MM.1S (cell line): ENCODE results near the gene ZCCHC7.

Experiments used
- CTCF ChIP-seq: fragments of 300-600 bp; sonication (generic); IDR thresholded peaks from 2 replicates; pipeline ENCODE4 v1.5.1; 2016; ENCODE audit warnings: antibody characterized with exemption, low read length, mixed read lengths
- EZH2phosphoT487 ChIP-seq: fragments of 300-600 bp; sonication (generic); IDR thresholded peaks from 2 replicates; pipeline ENCODE4 v1.6.1; 2018; ENCODE audit warnings: antibody characterized with exemption, low read length

GRCh38 chr9:37373621-37374020, 253.2 kb downstream of the ZCCHC7 start:
- no peak for TF ChIP-seq CTCF
- no peak for TF ChIP-seq EZH2phosphoT487
